K562 (cell line): ENCODE measurements around the gene ORAI3. TPM values are rescaled to one million over a fixed set of nuclear protein-coding genes. Genes with fewer than 3 reads are reported as not detected.

Experiments used
- CREB1 ChIP-seq, 2 experiments: sonication (generic) in 1 of 2; formaldehyde crosslinking in 1 of 2; IDR thresholded peaks; 2 replicates each; pipeline versions ENCODE4 v1.6.1 to v1.8.0; 2012 to 2022; ENCODE audit warnings: inconsistent platforms in 1 of 2, mild to moderate bottlenecking in 1 of 2, missing genetic modification reagents in 1 of 2, moderate library complexity in 1 of 2
- FIP1L1 ChIP-seq: fragments of 200-400 bp; formaldehyde crosslinking; IDR thresholded peaks from 2 replicates; pipeline ENCODE4 v1.6.1; 2018; ENCODE audit warnings: mild to moderate bottlenecking, low read depth, low read length; ENCODE audit not compliant: poor library complexity, severe bottlenecking
- HDGF ChIP-seq: fragments of 450-650 bp; IDR thresholded peaks from 2 replicates; pipeline ENCODE4 v1.6.1; 2016
- MYNN ChIP-seq, 2 experiments: sonication (generic); formaldehyde crosslinking in 1 of 2; IDR thresholded peaks; 2 replicates each; pipeline versions ENCODE4 v1.5.0 to v1.6.1; 2016 to 2020; ENCODE audit warnings: antibody characterized with exemption in 1 of 2, missing genetic modification reagents in 1 of 2
- NUFIP1 ChIP-seq: fragments of 450-650 bp; IDR thresholded peaks from 2 replicates; pipeline ENCODE4 v1.6.1; 2018; ENCODE audit not compliant: partially characterized antibody
- SMARCE1 ChIP-seq: fragments of 450-650 bp; IDR thresholded peaks from 2 replicates; pipeline ENCODE4 v1.7.1; 2016; ENCODE audit warnings: mild to moderate bottlenecking
- TAF7 ChIP-seq: fragments of 450-650 bp; IDR thresholded peaks from 2 replicates; pipeline ENCODE4 v1.6.1; 2016; ENCODE audit warnings: missing genetic modification characterization, missing compliant biosample characterization
- ZEB2 ChIP-seq: fragments of 450-650 bp; IDR thresholded peaks from 2 replicates; pipeline ENCODE4 v1.6.1; 2016
- polyA plus RNA-seq, 8 experiments: library from polyadenylated mRNA; depleted of rRNA in 4 of 8; stranded (reverse) in 5 of 8; unstranded in 3 of 8; fragments of >200 nt; fragmentation: Nextera tagmentation in 2 of 8; fragmentation: Illumina TruSeq in 1 of 8; extraction: Ambion mirVana in 2 of 8; extraction: Trizol in 1 of 8; gene quantifications; 2 replicates each; pipeline versions ENCODE4 v1.2.1 to v1.2.3, GENCODE V29; 2011 to 2014; ENCODE audit warnings: inconsistent platforms in 1 of 8, missing spikeins in 1 of 8
- total RNA-seq, 7 experiments: library from RNA; depleted of rRNA in 6 of 7; stranded (reverse); fragments of >200 nt in 6 of 7; fragmentation: Illumina TruSeq in 2 of 7; extraction: Trizol in 2 of 7; gene quantifications; 2 replicates each; pipeline versions ENCODE4 v1.2.1 to v1.2.3, GENCODE V29; 2011 to 2021; ENCODE audit warnings: low replicate concordance in 1 of 7
- TF ChIP-seq, protein P1 (sequence below): sonication (generic); formaldehyde crosslinking; IDR thresholded peaks from 2 replicates; pipeline ENCODE4 v1.8.1; 2023; ENCODE audit warnings: mild to moderate bottlenecking, missing genetic modification reagents
- TF ChIP-seq, protein P2 (sequence below): fragments of 250-450 bp; sonication (Bioruptor Pico); IDR thresholded peaks from 2 replicates; pipeline ENCODE4 v1.4.0; 2020; ENCODE audit warnings: mild to moderate bottlenecking, moderate library complexity
- TF ChIP-seq, protein P3 (sequence below): fragments of 250-450 bp; sonication (Bioruptor Pico); IDR thresholded peaks from 2 replicates; pipeline ENCODE4 v1.4.0; 2020

Gene ORAI3
- total and polyA plus RNA-seq, 9 of the 15 experiments (the other 6 are each of a cell fraction or from before 2014, with no cell fraction given) = 4.9 to 23.3 (median 14.1) TPM

DNA sequence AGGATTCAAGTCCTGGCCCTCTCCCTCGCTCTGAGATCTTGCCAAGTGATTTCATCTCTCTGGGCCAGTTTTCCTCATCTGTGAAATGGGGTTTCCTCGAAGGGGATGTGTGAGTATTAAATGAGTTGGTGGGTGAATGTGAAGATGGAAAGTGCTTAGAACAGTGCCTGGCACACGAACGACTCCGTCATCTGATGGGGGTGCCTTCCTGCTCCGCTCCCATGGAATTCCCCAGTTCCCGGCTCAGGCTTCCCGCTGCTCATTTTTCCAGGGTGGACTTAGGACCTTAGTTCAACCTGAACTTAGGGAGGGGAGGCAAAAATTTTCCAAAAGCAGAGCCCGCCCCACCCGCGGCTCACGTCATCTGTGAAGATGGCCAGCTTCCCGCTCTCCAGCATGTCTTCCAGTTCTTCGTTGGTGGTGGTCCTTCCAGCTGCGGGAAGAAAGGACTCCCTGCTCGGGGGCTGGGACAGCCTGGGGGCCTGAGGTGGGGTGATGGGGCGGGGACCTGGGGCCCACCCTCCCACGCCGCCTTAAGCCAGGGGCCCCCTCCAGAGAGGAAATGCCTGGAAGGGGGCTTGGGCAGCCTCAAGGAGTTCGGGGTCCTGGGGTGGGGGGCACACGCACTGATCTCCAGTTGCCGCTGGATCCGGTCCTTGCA, 47.6 kb downstream of the ORAI3 start (continued):
- TF ChIP-seq NUFIP1 = no peak
- TF ChIP-seq ZEB2 = no peak
- TF ChIP-seq, protein P1, sequence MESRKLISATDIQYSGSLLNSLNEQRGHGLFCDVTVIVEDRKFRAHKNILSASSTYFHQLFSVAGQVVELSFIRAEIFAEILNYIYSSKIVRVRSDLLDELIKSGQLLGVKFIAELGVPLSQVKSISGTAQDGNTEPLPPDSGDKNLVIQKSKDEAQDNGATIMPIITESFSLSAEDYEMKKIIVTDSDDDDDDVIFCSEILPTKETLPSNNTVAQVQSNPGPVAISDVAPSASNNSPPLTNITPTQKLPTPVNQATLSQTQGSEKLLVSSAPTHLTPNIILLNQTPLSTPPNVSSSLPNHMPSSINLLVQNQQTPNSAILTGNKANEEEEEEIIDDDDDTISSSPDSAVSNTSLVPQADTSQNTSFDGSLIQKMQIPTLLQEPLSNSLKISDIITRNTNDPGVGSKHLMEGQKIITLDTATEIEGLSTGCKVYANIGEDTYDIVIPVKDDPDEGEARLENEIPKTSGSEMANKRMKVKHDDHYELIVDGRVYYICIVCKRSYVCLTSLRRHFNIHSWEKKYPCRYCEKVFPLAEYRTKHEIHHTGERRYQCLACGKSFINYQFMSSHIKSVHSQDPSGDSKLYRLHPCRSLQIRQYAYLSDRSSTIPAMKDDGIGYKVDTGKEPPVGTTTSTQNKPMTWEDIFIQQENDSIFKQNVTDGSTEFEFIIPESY = no peak
- no peak for TF ChIP-seq FIP1L1
- TF ChIP-seq SMARCE1 = no peak
- TF ChIP-seq, protein P2, sequence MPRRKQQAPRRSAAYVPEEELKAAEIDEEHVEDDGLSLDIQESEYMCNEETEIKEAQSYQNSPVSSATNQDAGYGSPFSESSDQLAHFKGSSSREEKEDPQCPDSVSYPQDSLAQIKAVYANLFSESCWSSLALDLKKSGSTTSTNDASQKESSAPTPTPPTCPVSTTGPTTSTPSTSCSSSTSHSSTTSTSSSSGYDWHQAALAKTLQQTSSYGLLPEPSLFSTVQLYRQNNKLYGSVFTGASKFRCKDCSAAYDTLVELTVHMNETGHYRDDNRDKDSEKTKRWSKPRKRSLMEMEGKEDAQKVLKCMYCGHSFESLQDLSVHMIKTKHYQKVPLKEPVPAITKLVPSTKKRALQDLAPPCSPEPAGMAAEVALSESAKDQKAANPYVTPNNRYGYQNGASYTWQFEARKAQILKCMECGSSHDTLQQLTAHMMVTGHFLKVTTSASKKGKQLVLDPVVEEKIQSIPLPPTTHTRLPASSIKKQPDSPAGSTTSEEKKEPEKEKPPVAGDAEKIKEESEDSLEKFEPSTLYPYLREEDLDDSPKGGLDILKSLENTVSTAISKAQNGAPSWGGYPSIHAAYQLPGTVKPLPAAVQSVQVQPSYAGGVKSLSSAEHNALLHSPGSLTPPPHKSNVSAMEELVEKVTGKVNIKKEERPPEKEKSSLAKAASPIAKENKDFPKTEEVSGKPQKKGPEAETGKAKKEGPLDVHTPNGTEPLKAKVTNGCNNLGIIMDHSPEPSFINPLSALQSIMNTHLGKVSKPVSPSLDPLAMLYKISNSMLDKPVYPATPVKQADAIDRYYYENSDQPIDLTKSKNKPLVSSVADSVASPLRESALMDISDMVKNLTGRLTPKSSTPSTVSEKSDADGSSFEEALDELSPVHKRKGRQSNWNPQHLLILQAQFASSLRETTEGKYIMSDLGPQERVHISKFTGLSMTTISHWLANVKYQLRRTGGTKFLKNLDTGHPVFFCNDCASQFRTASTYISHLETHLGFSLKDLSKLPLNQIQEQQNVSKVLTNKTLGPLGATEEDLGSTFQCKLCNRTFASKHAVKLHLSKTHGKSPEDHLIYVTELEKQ = no peak
- no peak for TF ChIP-seq TAF7 (tag)
- TF ChIP-seq CREB1 (IDR thresholded peaks at IDR 0.05) = 0 out of 2 replicates have a peak, but pooled peaks have one; percentile 23
- no peak for TF ChIP-seq CREB1 (CRISPR knock-in tag; IDR thresholded peaks at IDR 0.05)
- TF ChIP-seq HDGF = no peak
- TF ChIP-seq, protein P3, sequence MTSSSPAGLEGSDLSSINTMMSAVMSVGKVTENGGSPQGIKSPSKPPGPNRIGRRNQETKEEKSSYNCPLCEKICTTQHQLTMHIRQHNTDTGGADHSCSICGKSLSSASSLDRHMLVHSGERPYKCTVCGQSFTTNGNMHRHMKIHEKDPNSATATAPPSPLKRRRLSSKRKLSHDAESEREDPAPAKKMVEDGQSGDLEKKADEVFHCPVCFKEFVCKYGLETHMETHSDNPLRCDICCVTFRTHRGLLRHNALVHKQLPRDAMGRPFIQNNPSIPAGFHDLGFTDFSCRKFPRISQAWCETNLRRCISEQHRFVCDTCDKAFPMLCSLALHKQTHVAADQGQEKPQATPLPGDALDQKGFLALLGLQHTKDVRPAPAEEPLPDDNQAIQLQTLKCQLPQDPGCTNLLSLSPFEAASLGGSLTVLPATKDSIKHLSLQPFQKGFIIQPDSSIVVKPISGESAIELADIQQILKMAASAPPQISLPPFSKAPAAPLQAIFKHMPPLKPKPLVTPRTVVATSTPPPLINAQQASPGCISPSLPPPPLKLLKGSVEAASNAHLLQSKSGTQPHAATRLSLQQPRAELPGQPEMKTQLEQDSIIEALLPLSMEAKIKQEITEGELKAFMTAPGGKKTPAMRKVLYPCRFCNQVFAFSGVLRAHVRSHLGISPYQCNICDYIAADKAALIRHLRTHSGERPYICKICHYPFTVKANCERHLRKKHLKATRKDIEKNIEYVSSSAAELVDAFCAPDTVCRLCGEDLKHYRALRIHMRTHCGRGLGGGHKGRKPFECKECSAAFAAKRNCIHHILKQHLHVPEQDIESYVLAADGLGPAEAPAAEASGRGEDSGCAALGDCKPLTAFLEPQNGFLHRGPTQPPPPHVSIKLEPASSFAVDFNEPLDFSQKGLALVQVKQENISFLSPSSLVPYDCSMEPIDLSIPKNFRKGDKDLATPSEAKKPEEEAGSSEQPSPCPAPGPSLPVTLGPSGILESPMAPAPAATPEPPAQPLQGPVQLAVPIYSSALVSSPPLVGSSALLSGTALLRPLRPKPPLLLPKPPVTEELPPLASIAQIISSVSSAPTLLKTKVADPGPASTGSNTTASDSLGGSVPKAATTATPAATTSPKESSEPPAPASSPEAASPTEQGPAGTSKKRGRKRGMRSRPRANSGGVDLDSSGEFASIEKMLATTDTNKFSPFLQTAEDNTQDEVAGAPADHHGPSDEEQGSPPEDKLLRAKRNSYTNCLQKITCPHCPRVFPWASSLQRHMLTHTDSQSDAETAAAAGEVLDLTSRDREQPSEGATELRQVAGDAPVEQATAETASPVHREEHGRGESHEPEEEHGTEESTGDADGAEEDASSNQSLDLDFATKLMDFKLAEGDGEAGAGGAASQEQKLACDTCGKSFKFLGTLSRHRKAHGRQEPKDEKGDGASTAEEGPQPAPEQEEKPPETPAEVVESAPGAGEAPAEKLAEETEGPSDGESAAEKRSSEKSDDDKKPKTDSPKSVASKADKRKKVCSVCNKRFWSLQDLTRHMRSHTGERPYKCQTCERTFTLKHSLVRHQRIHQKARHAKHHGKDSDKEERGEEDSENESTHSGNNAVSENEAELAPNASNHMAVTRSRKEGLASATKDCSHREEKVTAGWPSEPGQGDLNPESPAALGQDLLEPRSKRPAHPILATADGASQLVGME = peak; percentile 20; the same call in 1 of the 2 replicates
- no peak for TF ChIP-seq MYNN (IDR thresholded peaks at IDR 0.05)
- no peak for TF ChIP-seq MYNN (CRISPR knock-in tag; IDR thresholded peaks at IDR 0.05)
